ENCODE results near the gene IFI27. TPM values are rescaled to one million over a fixed set of nuclear protein-coding genes. Genes with fewer than 3 reads are reported as not detected.

IFI27 gene
- total and polyA plus RNA-seq, 2 experiments from 2014 or later: 1.8 to 6.7 TPM

DNA sequence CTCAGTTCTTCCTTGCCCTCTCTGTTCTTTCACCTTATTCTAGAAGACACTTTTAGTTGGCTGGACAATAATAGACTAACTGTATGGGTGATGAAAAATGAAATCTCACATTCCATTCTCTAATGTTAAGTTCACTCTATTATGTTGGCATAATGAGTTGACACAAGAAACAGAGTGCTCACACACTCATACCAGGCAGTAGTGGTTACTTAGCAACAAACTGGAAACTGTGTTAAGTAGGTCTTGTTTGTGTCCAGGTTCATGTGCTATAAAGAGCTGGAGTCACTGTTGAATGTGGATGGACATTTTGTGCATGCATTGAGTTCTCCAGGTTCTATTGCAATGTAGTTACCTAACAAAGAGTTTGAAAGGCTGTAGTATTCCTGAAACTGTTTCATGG, 46.7 kb downstream of the IFI27 start:
- Histone ChIP-seq H3K4me2 (no peak overlapping the region), H3K4me3 (no peak overlapping the region), H3K79me2 (no peaks in the 10 kb centered on the region), H3K4me1 (ENCODE audit: insufficient read depth) (peaks cover 3% of the 10 kb centered on the region), H3K36me3 (replicated peaks; ENCODE audit: insufficient read depth, low read depth) (no peaks in the 10 kb centered on the region), H4K20me1 (ENCODE audit: insufficient read depth, poor library complexity, severe bottlenecking) (no peaks in the 10 kb centered on the region), H3K9me2 (replicated peaks; ENCODE audit: insufficient read depth) (no peaks in the 10 kb centered on the region), H3K9me3 (ENCODE audit: low read depth) (no peaks in the 10 kb centered on the region), H3K27me3 (no peaks in the 10 kb centered on the region), H3K27ac (no peak overlapping the region), H2AFZ (no peak overlapping the region)
- no peak for TF ChIP-seq EZH2 (IDR thresholded peaks at IDR 0.05; ENCODE audit: borderline replicate concordance)
- TF ChIP-seq, protein P1, sequence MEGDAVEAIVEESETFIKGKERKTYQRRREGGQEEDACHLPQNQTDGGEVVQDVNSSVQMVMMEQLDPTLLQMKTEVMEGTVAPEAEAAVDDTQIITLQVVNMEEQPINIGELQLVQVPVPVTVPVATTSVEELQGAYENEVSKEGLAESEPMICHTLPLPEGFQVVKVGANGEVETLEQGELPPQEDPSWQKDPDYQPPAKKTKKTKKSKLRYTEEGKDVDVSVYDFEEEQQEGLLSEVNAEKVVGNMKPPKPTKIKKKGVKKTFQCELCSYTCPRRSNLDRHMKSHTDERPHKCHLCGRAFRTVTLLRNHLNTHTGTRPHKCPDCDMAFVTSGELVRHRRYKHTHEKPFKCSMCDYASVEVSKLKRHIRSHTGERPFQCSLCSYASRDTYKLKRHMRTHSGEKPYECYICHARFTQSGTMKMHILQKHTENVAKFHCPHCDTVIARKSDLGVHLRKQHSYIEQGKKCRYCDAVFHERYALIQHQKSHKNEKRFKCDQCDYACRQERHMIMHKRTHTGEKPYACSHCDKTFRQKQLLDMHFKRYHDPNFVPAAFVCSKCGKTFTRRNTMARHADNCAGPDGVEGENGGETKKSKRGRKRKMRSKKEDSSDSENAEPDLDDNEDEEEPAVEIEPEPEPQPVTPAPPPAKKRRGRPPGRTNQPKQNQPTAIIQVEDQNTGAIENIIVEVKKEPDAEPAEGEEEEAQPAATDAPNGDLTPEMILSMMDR (IDR thresholded peaks at IDR 0.05; ENCODE audit: poor library complexity): no peak
- TF ChIP-seq EZH2phosphoT487 (IDR thresholded peaks at IDR 0.05; ENCODE audit: low read depth, severe bottlenecking, unreplicated experiment): no peak
- DNase-seq (ENCODE audit: low spot score): no peak

DNA sequence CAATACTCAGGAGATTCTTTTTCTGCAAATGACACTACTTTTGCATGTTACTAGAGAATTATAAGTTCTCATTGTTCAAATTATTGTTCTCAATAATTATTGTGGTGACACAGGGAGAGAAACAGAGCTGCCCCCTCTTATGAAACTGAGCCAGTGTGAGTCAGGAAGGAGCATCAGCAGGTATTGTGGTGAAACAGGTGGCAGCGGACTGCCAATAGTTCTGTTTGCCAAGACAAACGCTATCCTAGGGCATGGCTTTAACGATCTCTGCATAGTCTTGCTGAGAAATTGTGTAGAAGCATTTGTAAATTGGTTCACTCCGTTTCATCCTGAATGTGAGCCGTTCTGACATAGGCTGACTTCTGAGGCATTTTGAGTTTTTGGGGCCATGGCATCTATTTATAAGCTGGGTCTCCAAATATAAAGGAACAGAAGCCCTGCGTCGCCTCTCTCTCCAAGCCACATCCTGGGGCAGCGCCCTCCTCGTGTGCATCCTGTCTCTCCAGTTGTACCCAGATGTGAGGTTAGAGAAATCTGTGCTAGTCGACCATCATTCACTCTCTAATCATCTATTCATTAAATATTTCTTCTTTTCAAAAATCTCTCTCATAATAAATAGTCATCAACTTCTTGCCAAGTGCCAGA, 47.8 kb downstream of the IFI27 start:
- Histone ChIP-seq H3K9me3 (ENCODE audit: low read depth) (no peaks in the 10 kb centered on the region), H3K79me2 (no peaks in the 10 kb centered on the region), H3K4me1 (ENCODE audit: insufficient read depth) (peaks cover 6% of the 10 kb centered on the region), H3K36me3 (replicated peaks; ENCODE audit: insufficient read depth, low read depth) (no peaks in the 10 kb centered on the region), H3K4me3 (no peak overlapping the region), H3K27ac (no peak overlapping the region), H3K9me2 (replicated peaks; ENCODE audit: insufficient read depth) (no peaks in the 10 kb centered on the region), H3K27me3 (no peaks in the 10 kb centered on the region), H3K4me2 (no peak overlapping the region), H4K20me1 (ENCODE audit: insufficient read depth, poor library complexity, severe bottlenecking) (no peaks in the 10 kb centered on the region), H2AFZ (no peak overlapping the region)
- TF ChIP-seq, protein P1 (IDR thresholded peaks at IDR 0.05; ENCODE audit: poor library complexity): no peak
- TF ChIP-seq EZH2phosphoT487 (IDR thresholded peaks at IDR 0.05; ENCODE audit: low read depth, severe bottlenecking, unreplicated experiment) (no peak), EZH2 (IDR thresholded peaks at IDR 0.05; ENCODE audit: borderline replicate concordance) (no peak)
- WGBS (ENCODE audit: low lambda C conversion rate, missing lambda C conversion rate): 82% methylated on average over 10 of the region's 10 CpGs
- no peak for DNase-seq (ENCODE audit: low spot score)

DNA sequence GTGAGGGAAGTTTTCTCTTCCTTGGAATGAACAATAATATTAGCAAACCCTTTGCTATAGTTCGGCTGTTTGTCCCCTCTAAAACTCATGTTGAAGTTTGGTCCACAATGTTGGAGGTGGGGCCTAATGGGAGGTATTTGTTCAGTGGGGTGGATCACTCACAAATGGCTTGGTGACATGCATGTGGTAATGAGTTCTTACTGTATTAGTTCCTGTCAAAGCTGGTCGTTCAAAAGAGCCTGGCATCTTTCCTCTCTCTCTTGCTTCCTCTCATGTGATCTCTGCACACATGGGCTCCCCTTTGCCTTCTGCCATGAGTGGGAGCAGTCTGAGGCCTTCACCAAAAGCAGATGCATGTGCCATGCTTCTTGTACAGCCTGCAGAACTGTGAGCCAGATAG, 50.5 kb downstream of the IFI27 start:
- H3K79me2 ChIP-seq: no peaks in the 10 kb centered on the region
- H3K9me3 ChIP-seq (ENCODE audit: low read depth): no peaks in the 10 kb centered on the region
- peaks cover 7% of the 10 kb centered on the region for H3K27me3 ChIP-seq
- peak overlapping the region; percentile 17 for H3K27ac ChIP-seq
- no peak overlapping the region for H2AFZ ChIP-seq
- H3K4me2 ChIP-seq: no peak overlapping the region
- 72% methylated on average over 2 of the region's 2 CpGs for WGBS (ENCODE audit: low lambda C conversion rate, missing lambda C conversion rate)
- no peaks in the 10 kb centered on the region for H4K20me1 ChIP-seq (ENCODE audit: insufficient read depth, poor library complexity, severe bottlenecking)
- H3K4me3 ChIP-seq: no peak overlapping the region
- TF ChIP-seq EZH2phosphoT487 (IDR thresholded peaks at IDR 0.05; ENCODE audit: low read depth, severe bottlenecking, unreplicated experiment): no peak
- DNase-seq (ENCODE audit: low spot score): no peak
- H3K36me3 ChIP-seq (replicated peaks; ENCODE audit: insufficient read depth, low read depth): no peaks in the 10 kb centered on the region
- H3K4me1 ChIP-seq (ENCODE audit: insufficient read depth): peaks cover 6% of the 10 kb centered on the region
- H3K9me2 ChIP-seq (replicated peaks; ENCODE audit: insufficient read depth): no peaks in the 10 kb centered on the region

DNA sequence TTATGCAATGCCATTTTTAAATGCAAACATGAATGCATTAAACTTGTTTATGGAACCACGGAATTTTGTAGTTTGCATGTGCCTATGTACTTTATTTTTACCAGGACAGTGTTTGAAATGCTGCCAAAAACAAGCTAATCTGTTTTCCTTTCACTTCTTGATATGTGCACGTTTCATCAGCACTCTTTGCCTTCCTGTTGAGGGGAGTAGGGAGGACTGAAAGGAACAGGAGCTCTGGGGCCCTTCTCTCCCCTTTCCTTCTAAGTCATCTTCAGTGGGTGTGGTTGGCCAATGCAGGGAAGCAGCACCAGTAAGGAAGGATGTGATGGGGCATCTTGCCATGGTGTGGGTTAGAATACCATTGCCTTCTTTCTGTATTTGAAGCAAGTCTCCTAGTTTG, 51.4 kb downstream of the IFI27 start:
- peaks cover 7% of the 10 kb centered on the region for H3K27me3 ChIP-seq
- no peaks in the 10 kb centered on the region for H3K9me3 ChIP-seq (ENCODE audit: low read depth)
- WGBS (ENCODE audit: low lambda C conversion rate, missing lambda C conversion rate): 38% methylated on average over 2 of the region's 2 CpGs
- H4K20me1 ChIP-seq (ENCODE audit: insufficient read depth, poor library complexity, severe bottlenecking): no peaks in the 10 kb centered on the region
- no peak for TF ChIP-seq EZH2 (IDR thresholded peaks at IDR 0.05; ENCODE audit: borderline replicate concordance)
- TF ChIP-seq, protein P1 (IDR thresholded peaks at IDR 0.05; ENCODE audit: poor library complexity): no peak
- TF ChIP-seq EZH2phosphoT487 (IDR thresholded peaks at IDR 0.05; ENCODE audit: low read depth, severe bottlenecking, unreplicated experiment): no peak
- H3K4me2 ChIP-seq: peak overlapping the region; percentile 27
- no peaks in the 10 kb centered on the region for H3K9me2 ChIP-seq (replicated peaks; ENCODE audit: insufficient read depth)
- H3K27ac ChIP-seq: no peak overlapping the region
- no peak overlapping the region for H3K4me3 ChIP-seq
- no peaks in the 10 kb centered on the region for H3K36me3 ChIP-seq (replicated peaks; ENCODE audit: insufficient read depth, low read depth)
- peaks cover 6% of the 10 kb centered on the region for H3K4me1 ChIP-seq (ENCODE audit: insufficient read depth)
- DNase-seq (ENCODE audit: low spot score): no peak
- H2AFZ ChIP-seq: no peak overlapping the region
- H3K79me2 ChIP-seq: no peaks in the 10 kb centered on the region

Data from hepatocyte (in vitro differentiated cells).